ENCODE measurements around the gene STK32A. TPM values are rescaled to one million over a fixed set of nuclear protein-coding genes. Genes with fewer than 3 reads are reported as not detected.
A peak's percentile ranks its signal among the peaks of the same experiment; 100 is the strongest.

STK32A gene
- 1 to 10 TPM in 3 of 4 donors, under 1 TPM in 1; 0.99 to 9.6 (median 5.4) TPM for total RNA-seq

DNA sequence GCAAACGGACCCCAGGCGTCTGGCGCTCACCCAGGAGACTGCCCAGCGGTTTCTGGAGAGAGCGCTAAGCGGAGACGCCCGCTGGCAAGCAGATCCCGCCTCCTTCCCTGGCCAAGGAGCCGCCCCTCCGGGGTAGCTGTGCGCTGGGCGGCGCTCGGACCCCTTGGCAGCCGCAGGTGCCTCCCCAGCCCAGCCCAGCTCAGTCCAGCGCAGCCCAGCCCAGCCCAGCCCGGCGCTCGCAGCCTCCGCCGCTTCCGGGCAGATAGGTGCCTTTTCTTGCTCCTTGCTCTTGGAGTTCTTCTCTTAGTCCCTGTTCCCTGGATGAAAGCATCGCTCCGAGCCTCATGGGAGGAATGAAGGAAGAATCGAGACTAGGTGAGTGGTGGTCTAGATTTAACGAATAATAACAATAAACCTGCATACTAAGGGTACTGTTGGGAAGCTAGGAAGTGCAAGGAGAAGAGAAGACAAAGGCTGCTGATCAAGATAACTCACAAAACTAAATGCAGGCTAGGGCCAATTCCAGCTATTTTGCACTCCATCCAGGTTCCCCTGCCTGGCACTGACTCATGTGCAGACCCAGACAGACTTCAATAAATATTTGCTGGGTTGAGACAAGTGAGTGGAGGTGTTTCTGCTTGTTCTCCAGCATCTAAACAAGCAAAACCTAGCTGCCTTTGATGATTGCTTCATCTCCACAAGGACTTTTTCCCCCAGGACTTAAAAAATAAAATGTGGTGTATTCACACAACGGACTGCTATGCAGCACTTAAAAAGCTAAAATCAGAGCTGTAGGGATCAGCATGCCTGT is at the start of gene STK32A:
STK32A (plus strand) TSS at position 202 of the 811 bp plus-strand sequence. CDS start 4,609 bp downstream, outside the sequence.
- TF ChIP-seq POLR2A (IDR thresholded peaks at IDR 0.05) (no peak), CTCF (IDR thresholded peaks at IDR 0.05) (no peak)
- intact Hi-C loops (cut with DNase I; ENCODE audit: low total_unique reads) = no loop called here
- H3K4me3 ChIP-seq (ENCODE audit: low read depth, poor library complexity, severe bottlenecking) = peak within 1 kb of the TSS; percentile 35
- 4 to 7% methylated on average over 11 to 18 of the region's 28 CpGs for WGBS, 2 donors
- DNase-seq (ENCODE audit: low spot score in 2 of 2) = peak in 1 of 2 donors; percentile 86

GRCh38 chr5:147187099-147187540 is 47.7 kb upstream of the STK32A start:
- no peak overlapping the region for H3K4me3 ChIP-seq (ENCODE audit: low read depth, poor library complexity, severe bottlenecking)
- no peak for DNase-seq (ENCODE audit: low spot score in 2 of 2)
- TF ChIP-seq CTCF (IDR thresholded peaks at IDR 0.05) (no peak), POLR2A (IDR thresholded peaks at IDR 0.05) (no peak)
- intact Hi-C loops (cut with DNase I; ENCODE audit: low total_unique reads) = loop anchor here (5.0 kb wide), 1 partner anchor 655 kb away; no protein-coding TSS in a partner anchor
- WGBS, 2 donors = 77 to 79% methylated on average over 1 of the region's 1 CpG

DNA sequence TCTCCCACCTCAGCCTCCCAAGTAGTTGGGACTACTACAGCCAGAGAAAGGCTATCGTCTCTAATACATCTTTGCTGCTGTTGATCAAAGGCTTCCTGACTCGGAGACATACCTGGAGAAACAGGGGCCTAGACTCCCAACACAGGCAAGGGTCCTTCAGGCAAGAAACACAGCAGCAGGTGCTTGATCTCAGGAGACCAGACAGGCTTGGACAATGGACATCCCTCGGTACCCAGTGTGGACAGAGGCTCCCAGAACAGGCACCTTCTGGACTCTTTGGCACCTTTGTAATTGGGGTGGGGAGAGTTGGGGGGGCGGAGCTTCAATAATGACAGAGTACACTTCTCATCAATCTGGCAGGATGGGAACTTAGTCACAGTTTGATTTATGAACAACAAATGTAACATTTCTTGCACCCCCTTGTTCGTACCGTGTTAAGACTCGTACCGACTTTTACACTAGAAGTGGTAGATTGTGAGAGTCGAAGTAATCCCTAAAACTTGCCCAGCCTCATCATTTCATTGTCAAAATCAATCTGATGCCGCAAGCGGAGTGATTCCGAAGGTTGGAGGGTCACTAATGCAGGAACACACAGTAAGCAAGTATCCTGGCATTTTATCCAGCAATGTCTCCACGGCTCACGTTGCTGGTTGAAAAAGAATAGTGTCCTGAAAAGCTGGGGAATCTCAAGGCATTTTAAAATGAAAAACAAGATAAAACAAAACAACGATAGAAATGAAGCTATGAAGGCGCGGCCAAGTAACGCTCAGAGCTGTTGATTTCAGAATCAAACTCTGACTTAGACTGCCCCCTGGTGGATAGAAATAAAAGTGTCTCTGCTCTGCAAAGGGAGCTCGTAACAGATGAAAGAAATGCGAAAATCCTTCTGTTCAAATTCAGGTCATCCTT is 46.4 kb upstream of the STK32A start:
- H3K4me3 ChIP-seq (ENCODE audit: low read depth, poor library complexity, severe bottlenecking) = no peak overlapping the region
- intact Hi-C loops (cut with DNase I; ENCODE audit: low total_unique reads) = loop anchor here (5.0 kb wide), 1 partner anchor 656 kb away; no protein-coding TSS in a partner anchor
- WGBS, 2 donors = 43 to 45% methylated on average over 20 of the region's 20 CpGs
- TF ChIP-seq POLR2A (IDR thresholded peaks at IDR 0.05) (no peak), CTCF (IDR thresholded peaks at IDR 0.05) (no peak)
- DNase-seq (ENCODE audit: low spot score in 2 of 2) = peak in 1 of 2 donors; percentile 35

GRCh38 chr5:147189109-147189424 is 45.8 kb upstream of the STK32A start:
- DNase-seq (ENCODE audit: low spot score in 2 of 2) = no peak
- H3K4me3 ChIP-seq (ENCODE audit: low read depth, poor library complexity, severe bottlenecking) = no peak overlapping the region
- WGBS, 2 donors = 13 to 15% methylated on average over 2 of the region's 2 CpGs
- intact Hi-C loops (cut with DNase I; ENCODE audit: low total_unique reads) = loop anchor here (5.0 kb wide), 1 partner anchor 657 kb away; no protein-coding TSS in a partner anchor
- TF ChIP-seq POLR2A (IDR thresholded peaks at IDR 0.05) = no peak
- TF ChIP-seq CTCF (IDR thresholded peaks at IDR 0.05) = no peak

DNA sequence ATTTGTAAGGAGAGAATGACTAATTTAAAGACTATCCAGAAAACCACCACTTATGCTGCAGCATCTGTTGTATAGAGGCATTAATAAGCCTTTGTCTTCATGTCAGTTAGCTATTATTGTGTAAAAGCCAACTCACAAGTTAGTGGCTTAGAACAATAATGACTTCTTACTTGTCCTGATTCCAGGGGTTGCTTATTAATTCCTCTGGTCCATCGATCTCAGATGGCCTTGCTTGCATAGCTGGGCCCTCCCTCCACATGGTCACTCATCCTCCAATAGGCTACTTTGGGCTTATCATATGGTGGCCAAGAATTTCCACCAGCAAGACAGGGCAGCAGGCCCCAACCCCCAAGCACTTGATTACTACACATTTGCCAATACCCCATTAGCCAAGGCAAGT is 44.5 kb upstream of the STK32A start:
- no peak for DNase-seq (ENCODE audit: low spot score in 2 of 2)
- intact Hi-C loops (cut with DNase I; ENCODE audit: low total_unique reads) = no loop called here
- 58 to 60% methylated on average over 1 of the region's 1 CpG for WGBS, 2 donors

More for the DNA sequence above, 44.5 kb upstream of the STK32A start:
- TF ChIP-seq CTCF (IDR thresholded peaks at IDR 0.05) (no peak), POLR2A (IDR thresholded peaks at IDR 0.05) (no peak)
- no peak overlapping the region for H3K4me3 ChIP-seq (ENCODE audit: low read depth, poor library complexity, severe bottlenecking)
